Left ventricle myocardium inferior (tissue), 1 donor: ENCODE data around the gene EP400. TPM values are rescaled to one million over a fixed set of nuclear protein-coding genes. Genes with fewer than 3 reads are reported as not detected.
"Not testable (repeated sequence)": the region's sequence is repeated elsewhere in the genome, so short reads cannot be mapped to it uniquely, and the experiment has no call there.

Experiments
- DNase-seq: peaks from one replicate; pipeline ENCODE4 v3.0.0-alpha.2; 2020
- H3K27ac ChIP-seq: fragments of 200-600 bp; replicated peaks from 2 replicates; pipeline ENCODE4 v1.8.0; 2021
- H3K27me3 ChIP-seq: fragments of 200-600 bp; 2 replicates; pipeline ENCODE4 v1.8.0; 2021; ENCODE audit warnings: low read depth
- H3K36me3 ChIP-seq: fragments of 200-600 bp; 2 replicates; pipeline ENCODE4 v1.8.0; 2021
- H3K4me1 ChIP-seq: fragments of 200-600 bp; 2 replicates; pipeline ENCODE4 v1.8.0; 2021
- H3K4me3 ChIP-seq: fragments of 200-600 bp; 2 replicates; pipeline ENCODE4 v1.8.0; 2021; ENCODE audit warnings: mild to moderate bottlenecking, moderate library complexity
- H3K9me3 ChIP-seq: fragments of 200-600 bp; replicated peaks from 2 replicates; pipeline ENCODE4 v1.8.0; 2021
- CTCF ChIP-seq: fragments of 200-600 bp; IDR thresholded peaks from 2 replicates; pipeline ENCODE4 v1.8.0; 2021; ENCODE audit warnings: antibody characterized with exemption, mild to moderate bottlenecking, borderline replicate concordance
- intact Hi-C: fragments of 100-400 bp; cut with micrococcal nuclease; formaldehyde crosslinking; loops from one replicate; pipeline ENCODE4 v1.11.0; 2022
- total RNA-seq: library from RNA; stranded (reverse); fragmentation: NEBNext Ultra II Directional; extraction: Animal tissue kit (Norgen Biotek cat#: 25700); gene quantifications from one replicate; pipeline ENCODE4 v1.2.1, GENCODE V29; 2021
- donor health status: DM: no; HTN: yes; CAD: no; lungs with severe emphysema.

The EP400 gene
- total RNA-seq, 1 donor from 2014 or later, result 15.3 TPM

DNA sequence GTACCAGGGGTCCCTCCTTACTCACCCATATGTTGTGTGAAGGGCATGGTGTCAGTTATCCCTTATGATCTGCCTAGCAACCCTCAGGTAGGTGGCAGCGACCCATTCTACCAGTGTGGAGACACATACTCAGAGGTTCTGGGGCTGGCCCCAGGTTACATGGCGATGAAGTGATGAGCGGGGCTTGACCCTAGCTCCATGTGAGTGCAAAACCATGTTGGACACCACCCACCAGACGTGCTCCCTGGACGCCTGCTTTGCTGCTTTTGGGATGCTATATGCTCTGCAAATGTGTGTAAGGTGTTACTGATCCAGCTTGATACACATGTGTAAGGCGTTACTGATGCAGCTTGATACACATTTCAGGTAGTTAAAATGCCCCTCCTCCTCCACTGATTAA is 33.3 kb downstream of the EP400 start:
- H3K9me3 ChIP-seq, result no peaks in the 10 kb centered on the region
- peaks cover 84% of the 10 kb centered on the region for H3K36me3 ChIP-seq
- no peak overlapping the region for H3K4me3 ChIP-seq
- H3K27ac ChIP-seq, result no peak overlapping the region
- H3K27me3 ChIP-seq, result no peaks in the 10 kb centered on the region
- DNase-seq, result no peak
- H3K4me1 ChIP-seq, result no peaks in the 10 kb centered on the region
- intact Hi-C loops, result no loop called here
- TF ChIP-seq CTCF, result no peak

- Histone ChIP-seq H3K9me3 (no peaks in the 10 kb centered on the region), H3K4me3 (no peak overlapping the region), H3K36me3 (peaks cover 89% of the 10 kb centered on the region), H3K4me1 (no peaks in the 10 kb centered on the region), H3K27me3 (no peaks in the 10 kb centered on the region), H3K27ac (no peak overlapping the region)
- DNase-seq, result no peak
- intact Hi-C loops, result no loop called here
- no peak for TF ChIP-seq CTCF
Measured at GRCh38 chr12:131983554-131983953, 33.8 kb downstream of the EP400 start.

DNA sequence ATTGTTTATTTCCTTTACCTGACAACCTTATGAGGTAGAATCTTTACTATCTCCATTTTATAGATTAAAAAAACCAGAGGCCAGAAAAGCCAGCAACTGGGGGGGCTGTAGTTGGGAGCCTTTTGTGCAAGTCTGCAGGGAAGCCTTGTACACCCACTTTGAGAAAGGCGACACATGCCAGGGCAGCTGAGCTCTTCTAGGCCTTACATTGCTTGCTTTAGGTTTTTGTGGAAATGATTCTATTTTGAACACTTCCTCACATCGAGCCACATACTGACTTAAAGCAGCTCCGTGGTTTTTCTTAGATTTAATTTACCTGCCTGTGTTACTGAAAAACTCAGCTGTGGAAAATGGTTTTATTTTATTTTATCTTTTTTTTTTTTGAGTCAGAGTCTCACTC is 34.6 kb downstream of the EP400 start:
- TF ChIP-seq CTCF, result no peak
- Histone ChIP-seq H3K4me1 (peaks cover 6% of the 10 kb centered on the region), H3K4me3 (no peak overlapping the region), H3K9me3 (no peaks in the 10 kb centered on the region), H3K27me3 (no peaks in the 10 kb centered on the region), H3K27ac (no peak overlapping the region), H3K36me3 (peaks cover 97% of the 10 kb centered on the region)
- intact Hi-C loops, result no loop called here
- DNase-seq, result no peak

DNA sequence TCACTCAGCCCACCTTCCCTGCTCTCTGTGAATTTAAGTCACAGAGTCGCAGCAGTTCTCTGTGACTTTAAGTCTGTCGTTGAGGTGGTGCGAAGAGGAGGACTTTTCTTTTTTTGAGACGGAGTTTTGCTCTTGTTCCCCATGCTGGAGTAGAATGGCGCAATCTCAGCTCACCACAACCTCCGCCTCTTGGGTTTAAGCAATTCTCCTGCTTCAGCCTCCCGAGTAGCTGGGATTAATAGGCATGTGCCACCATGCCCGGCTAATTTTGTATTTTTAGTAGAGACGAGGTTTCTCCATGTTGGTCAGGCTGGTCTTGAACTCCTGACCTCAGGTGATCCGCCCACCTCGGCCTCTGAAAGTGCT is 35.8 kb downstream of the EP400 start:
- H3K4me1 ChIP-seq, H3K27me3 ChIP-seq, H3K9me3 ChIP-seq, intact Hi-C loops, H3K27ac ChIP-seq, DNase-seq, H3K4me3 ChIP-seq: not testable (repeated sequence)
- peaks cover 97% of the 10 kb centered on the region for H3K36me3 ChIP-seq

DNA sequence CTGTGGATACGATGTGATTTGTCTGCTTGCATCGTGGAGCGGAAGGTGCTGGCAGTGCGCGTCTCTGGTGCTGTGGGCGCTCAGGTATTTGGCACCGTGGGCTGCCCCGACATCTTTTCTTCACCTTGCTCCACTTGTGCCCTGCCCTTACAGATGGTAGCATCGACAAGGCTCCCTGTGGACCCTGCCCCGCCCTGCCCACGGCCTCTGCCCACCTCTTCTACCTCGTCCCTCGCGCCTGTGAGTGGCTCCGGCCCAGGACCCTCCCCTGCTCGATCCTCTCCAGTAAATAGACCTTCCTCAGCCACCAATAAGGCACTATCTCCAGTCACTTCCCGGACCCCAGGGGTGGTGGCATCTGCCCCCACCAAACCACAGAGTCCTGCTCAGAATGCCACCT is 36.6 kb downstream of the EP400 start:
- intact Hi-C loops, result no loop called here
- no peak overlapping the region for H3K27ac ChIP-seq
- H3K36me3 ChIP-seq, result peaks cover 98% of the 10 kb centered on the region
- H3K9me3 ChIP-seq, result no peaks in the 10 kb centered on the region
- no peak for TF ChIP-seq CTCF
- no peak overlapping the region for H3K4me3 ChIP-seq
- no peak for DNase-seq
- peaks cover 6% of the 10 kb centered on the region for H3K4me1 ChIP-seq
- no peaks in the 10 kb centered on the region for H3K27me3 ChIP-seq

DNA sequence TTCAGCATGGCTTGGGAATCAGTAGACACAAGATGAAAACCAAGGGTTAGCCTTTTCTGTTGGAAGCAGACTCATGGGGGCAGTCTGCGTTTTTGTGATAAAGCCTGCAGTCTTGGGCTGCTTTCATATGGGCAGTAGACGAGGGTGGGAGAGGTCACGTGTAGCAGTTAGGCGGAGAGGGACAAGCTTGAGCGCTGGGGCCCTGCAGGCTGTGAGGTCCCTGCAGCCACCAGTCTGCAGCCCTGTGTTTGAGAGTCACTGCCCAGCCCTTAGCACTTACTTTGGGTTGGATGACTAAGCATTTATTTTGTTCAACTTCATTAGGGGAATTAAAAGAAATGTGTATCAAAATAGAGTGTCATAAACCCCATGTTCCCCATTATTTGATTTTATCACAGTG is 37.2 kb downstream of the EP400 start:
- TF ChIP-seq CTCF, result no peak
- DNase-seq, result no peak
- no peaks in the 10 kb centered on the region for H3K27me3 ChIP-seq
- no peak overlapping the region for H3K27ac ChIP-seq
- peaks cover 6% of the 10 kb centered on the region for H3K4me1 ChIP-seq
- intact Hi-C loops, result no loop called here
- no peaks in the 10 kb centered on the region for H3K9me3 ChIP-seq
- H3K4me3 ChIP-seq, result no peak overlapping the region
- H3K36me3 ChIP-seq, result peaks cover 98% of the 10 kb centered on the region
